ENCODE measurements around the gene ACSL6.

- TF ChIP-seq CTCF (conservative IDR thresholded peaks at IDR 0.05) = no peak
- no peak for TF ChIP-seq ZFX (IDR thresholded peaks at IDR 0.05)
Observed at GRCh38 chr5:131997026-131997726, 14.3 kb downstream of the ACSL6 start.
